Parathyroid adenoma (tissue), 2 donors: ENCODE data around the gene KRT3.

Experiments
- H2AFZ ChIP-seq: fragments of 300-600 bp; sonication (generic); one replicate; pipeline ENCODE4 v1.7.0; 2017; ENCODE audit warnings: antibody characterized with exemption, mild to moderate bottlenecking
- H3K27ac ChIP-seq: fragments of 300-600 bp; sonication (generic); one replicate; pipeline ENCODE4 v1.7.0; 2017
- H3K27me3 ChIP-seq: fragments of 300-600 bp; sonication (generic); one replicate; pipeline ENCODE4 v1.7.0; 2017; ENCODE audit warnings: low read length; ENCODE audit not compliant: control insufficient read depth, insufficient read depth
- H3K36me3 ChIP-seq: fragments of 300-600 bp; sonication (generic); one replicate; pipeline ENCODE4 v1.7.0; 2017; ENCODE audit warnings: low read length; ENCODE audit not compliant: control insufficient read depth, insufficient read depth
- H3K4me1 ChIP-seq: fragments of 300-600 bp; sonication (generic); one replicate; pipeline ENCODE4 v1.7.0; 2017; ENCODE audit warnings: control low read depth
- H3K4me2 ChIP-seq: fragments of 300-600 bp; sonication (generic); one replicate; pipeline ENCODE4 v1.7.0; 2017; ENCODE audit warnings: low read length
- H3K4me3 ChIP-seq: fragments of 300-600 bp; sonication (generic); one replicate; pipeline ENCODE4 v1.7.0; 2017; ENCODE audit warnings: low read depth, low read length
- H3K79me2 ChIP-seq: fragments of 300-600 bp; sonication (generic); one replicate; pipeline ENCODE4 v1.7.0; 2017; ENCODE audit warnings: control low read depth
- H3K9ac ChIP-seq: fragments of 300-600 bp; sonication (generic); one replicate; pipeline ENCODE4 v1.7.0; 2017; ENCODE audit warnings: mild to moderate bottlenecking
- H3K9me3 ChIP-seq: fragments of 300-600 bp; sonication (generic); one replicate; pipeline ENCODE4 v1.7.0; 2017; ENCODE audit warnings: low read length; ENCODE audit not compliant: control insufficient read depth
- CTCF ChIP-seq: fragments of 300-600 bp; sonication (generic); IDR thresholded peaks from one replicate; pipeline ENCODE4 v1.7.0; 2017; ENCODE audit warnings: antibody characterized with exemption, mild to moderate bottlenecking
- donor health status: primary hyperparathyroidism.

The KRT3 gene

DNA sequence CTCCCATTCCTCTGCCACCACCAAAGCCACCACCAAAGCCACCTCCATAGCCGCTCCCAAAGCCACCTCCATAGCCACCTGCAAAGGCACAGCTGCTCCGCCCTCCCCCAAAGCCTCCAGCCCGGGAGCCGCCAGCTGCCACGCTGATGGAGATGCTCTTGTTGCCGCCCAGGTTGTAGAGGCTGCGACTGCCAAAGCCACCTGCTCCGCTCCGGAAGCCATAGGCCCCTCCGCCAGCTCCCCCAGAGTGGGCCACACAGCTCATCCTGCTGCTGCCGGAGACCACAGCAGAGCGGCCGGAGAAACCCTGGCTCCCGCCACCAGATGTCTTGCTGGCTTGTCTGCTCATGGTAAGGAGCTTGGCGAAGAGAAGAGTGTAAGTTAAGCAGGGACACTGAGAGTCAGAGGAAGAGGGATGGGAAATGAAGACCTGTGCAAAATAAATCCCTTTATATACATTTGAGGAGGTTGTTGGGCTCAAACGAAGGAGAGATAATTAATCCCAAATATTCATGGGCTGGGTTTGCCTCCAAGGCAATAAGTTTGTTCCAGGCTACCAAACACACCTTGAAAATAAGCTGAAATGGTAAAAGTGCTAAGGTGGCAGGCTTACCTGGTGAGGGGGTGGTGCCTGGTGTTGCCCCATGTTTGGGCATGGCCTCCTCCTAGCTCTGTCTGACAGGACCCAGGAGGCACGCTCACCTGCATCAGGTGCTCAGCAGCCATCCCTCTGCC, at the start of gene KRT3:
KRT3 (minus strand) TSS at position 424 of the 735 bp plus-strand sequence; CDS start at position 349, 75 bp downstream.
- Histone ChIP-seq H3K4me2 (no peak within 1 kb of the TSS), H3K27ac (no peak within 1 kb of the TSS), H3K79me2 (no peaks in the 10 kb centered on the region), H3K27me3 (no peaks in the 10 kb centered on the region), H3K4me1 (no peaks in the 10 kb centered on the region), H3K36me3 (no peaks in the 10 kb centered on the region), H2AFZ (no peak within 1 kb of the TSS), H3K4me3 (no peak within 1 kb of the TSS), H3K9me3 (no peaks in the 10 kb centered on the region), H3K9ac (no peak within 1 kb of the TSS)
- TF ChIP-seq CTCF = no peak

GRCh38 chr12:52844386-52844785, 48.5 kb upstream of the KRT3 start:
- Histone ChIP-seq H3K9me3 (no peaks in the 10 kb centered on the region), H3K27ac (no peak overlapping the region), H2AFZ (no peak overlapping the region), H3K36me3 (no peaks in the 10 kb centered on the region), H3K4me2 (no peak overlapping the region), H3K9ac (no peak overlapping the region), H3K4me3 (no peak overlapping the region), H3K79me2 (no peaks in the 10 kb centered on the region), H3K4me1 (no peaks in the 10 kb centered on the region), H3K27me3 (no peaks in the 10 kb centered on the region)
- TF ChIP-seq CTCF = no peak

DNA sequence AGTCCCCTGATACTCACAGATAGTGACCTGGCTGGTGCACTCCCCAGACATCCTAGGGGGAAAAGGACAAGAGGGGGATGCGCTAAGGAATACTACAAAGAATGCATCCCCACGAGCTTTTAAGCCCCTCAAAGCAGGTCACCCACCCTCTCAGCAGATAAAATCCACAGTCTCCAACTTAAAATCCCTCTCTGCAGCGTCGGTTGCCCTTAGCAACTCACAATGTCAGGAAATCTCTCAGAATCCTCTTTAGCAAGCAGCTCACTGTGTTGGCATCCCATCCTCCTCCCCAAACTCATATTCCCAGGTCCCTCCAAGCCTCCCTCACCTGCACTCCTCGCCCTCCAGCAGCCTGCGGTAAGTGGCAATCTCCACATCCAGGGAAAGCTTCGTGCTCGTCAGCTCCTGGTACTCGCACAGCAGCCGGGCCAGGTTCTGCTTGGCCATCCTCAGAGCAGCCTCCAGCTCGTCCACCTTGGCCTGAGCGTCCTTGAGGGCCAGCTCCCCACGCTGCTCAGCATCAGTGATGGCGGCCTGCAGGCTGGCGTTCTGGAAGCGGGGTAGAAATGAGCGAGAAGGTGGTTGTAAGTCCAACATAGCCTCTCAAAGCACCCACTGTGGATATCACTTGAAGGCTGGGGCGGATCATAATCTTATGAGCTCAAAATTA, 43.7 kb upstream of the KRT3 start:
- no peak overlapping the region for H3K9ac ChIP-seq
- no peaks in the 10 kb centered on the region for H3K36me3 ChIP-seq
- no peak for TF ChIP-seq CTCF
- H3K4me1 ChIP-seq = no peaks in the 10 kb centered on the region
- H3K4me2 ChIP-seq = no peak overlapping the region
- no peaks in the 10 kb centered on the region for H3K9me3 ChIP-seq
- H3K79me2 ChIP-seq = no peaks in the 10 kb centered on the region
- H3K27ac ChIP-seq = no peak overlapping the region
- no peak overlapping the region for H2AFZ ChIP-seq
- H3K27me3 ChIP-seq = no peaks in the 10 kb centered on the region
- no peak overlapping the region for H3K4me3 ChIP-seq

GRCh38 chr12:52838609-52839435, 42.9 kb upstream of the KRT3 start:
- no peak overlapping the region for H3K27ac ChIP-seq
- H3K9ac ChIP-seq = no peak overlapping the region
- H3K9me3 ChIP-seq = no peaks in the 10 kb centered on the region
- H3K4me3 ChIP-seq = no peak overlapping the region
- H3K4me1 ChIP-seq = no peaks in the 10 kb centered on the region
- no peaks in the 10 kb centered on the region for H3K27me3 ChIP-seq
- H3K79me2 ChIP-seq = no peaks in the 10 kb centered on the region
- no peak overlapping the region for H3K4me2 ChIP-seq
- TF ChIP-seq CTCF = no peak
- no peaks in the 10 kb centered on the region for H3K36me3 ChIP-seq
- H2AFZ ChIP-seq = no peak overlapping the region
